K562 (cell line): ENCODE data around the gene GOLGA8N. TPM values are rescaled to one million over a fixed set of nuclear protein-coding genes. Genes with fewer than 3 reads are reported as not detected.

Experiments used
- ATAC-seq: fragments of 200-7000 bp; cut with Tn5 transposase; 3 replicates; pipeline ENCODE4 v1.9.1; 2020; ENCODE audit warnings: moderate library complexity
- BruUV-seq: library from RNA; stranded (reverse); fragments of 400-500 nt; replicated peaks from 2 replicates; lab custom pipeline; 2021; lab: Mats Ljungman, UMichigan
- CTCF ChIA-PET: fragments of 300-600 bp; formaldehyde crosslinking; extraction: SDS; loops from one replicate; lab custom pipeline; 2021; ENCODE audit warnings: low intra/inter-chr PET ratio; lab: Yijun Ruan, JAX
- POLR2A ChIA-PET: fragments of 300-600, 350-650 bp; sonication (Branson Sonifier 250); formaldehyde crosslinking; extraction: SDS; loops from one replicate; lab custom pipeline; 2021; ENCODE audit warnings: antibody characterized with exemption, inconsistent platforms; lab: Yijun Ruan, JAX
- DNase-seq, 4 experiments: peaks; one replicate each; pipeline versions ENCODE4 v3.0.0 to v3.0.0-alpha.2; 2011 to 2018; ENCODE audit warnings: low spot score in 3 of 4, mixed read lengths in 3 of 4; ENCODE audit errors: extremely low read depth in 1 of 4
- FAIRE-seq: peaks from 2 replicates; lab custom pipeline; 2011; peaks lifted over from hg19 to GRCh38; lab: Jason Lieb, UNC
- H2AFZ ChIP-seq: 2 replicates; pipeline ENCODE4 v1.6.0; 2011; ENCODE audit warnings: low read depth, low read length, control low read depth, inconsistent platforms
- H3K27ac ChIP-seq: fragments of 200-600 bp; 3 replicates; pipeline ENCODE4 v1.8.0; 2011; ENCODE audit warnings: low read depth, mild to moderate bottlenecking, control low read depth, inconsistent platforms, low read length, moderate library complexity, mixed read lengths; ENCODE audit errors: extremely low read depth
- H3K27me3 ChIP-seq, 2 experiments: fragments of 300-600 bp in 1 of 2; 2 replicates in 1 of 2; 3 replicates in 1 of 2; pipeline versions ENCODE4 v1.6.0 to v1.8.0; 2011; ENCODE audit warnings: inconsistent platforms in 2 of 2, low read length in 2 of 2, mild to moderate bottlenecking in 1 of 2, mixed read lengths in 1 of 2, moderate library complexity in 1 of 2; ENCODE audit not compliant: control insufficient read depth in 2 of 2, insufficient read depth in 2 of 2
- H3K36me3 ChIP-seq: fragments of 300-600 bp; 3 replicates; pipeline ENCODE4 v1.8.0; 2011; ENCODE audit warnings: mild to moderate bottlenecking, low read length, inconsistent platforms; ENCODE audit not compliant: control insufficient read depth, insufficient read depth
- H3K4me1 ChIP-seq, 2 experiments: fragments of 200-600 bp in 1 of 2; replicated peaks in 1 of 2; 2 replicates in 1 of 2; 3 replicates in 1 of 2; pipeline versions ENCODE4 v1.5.1 to v1.8.0; 2011; ENCODE audit warnings: inconsistent platforms in 2 of 2, low read length in 2 of 2, mild to moderate bottlenecking in 1 of 2, mixed read lengths in 1 of 2, moderate library complexity in 1 of 2; ENCODE audit not compliant: control insufficient read depth in 2 of 2, insufficient read depth in 2 of 2
- H3K4me2 ChIP-seq: 2 replicates; pipeline ENCODE4 v1.6.1; 2011; ENCODE audit warnings: low read length, control low read depth, inconsistent platforms, mixed read lengths; ENCODE audit not compliant: insufficient read depth
- H3K4me3 ChIP-seq: fragments of 200-600 bp; sonication (generic), shearing (Covaris generic); 2 replicates; pipeline ENCODE4 v1.5.1; 2016; ENCODE audit warnings: control low read depth, inconsistent platforms
- H3K79me2 ChIP-seq: fragments of 200-600 bp; 3 replicates; pipeline ENCODE4 v1.8.0; 2011; ENCODE audit warnings: low read length, inconsistent platforms; ENCODE audit not compliant: control insufficient read depth, insufficient read depth
- H3K9ac ChIP-seq, 2 experiments: 2 replicates each; pipeline versions ENCODE4 v1.6.0 to v1.6.1; 2011; ENCODE audit warnings: low read depth in 2 of 2, low read length in 2 of 2, control low read depth in 1 of 2, inconsistent platforms in 1 of 2, mild to moderate bottlenecking in 1 of 2, mixed read lengths in 1 of 2; ENCODE audit not compliant: insufficient read depth in 1 of 2
- H3K9me1 ChIP-seq: one replicate; pipeline ENCODE4 v1.6.0; 2011; ENCODE audit warnings: inconsistent platforms, mild to moderate bottlenecking, low read length, moderate library complexity; ENCODE audit not compliant: control insufficient read depth, insufficient read depth
- H3K9me3 ChIP-seq: replicated peaks from 2 replicates; pipeline ENCODE4 v1.5.1; 2011; ENCODE audit warnings: low read depth, low read length, inconsistent platforms; ENCODE audit not compliant: control insufficient read depth, insufficient read depth
- H4K20me1 ChIP-seq: replicated peaks from 2 replicates; pipeline ENCODE4 v1.6.1; 2011; ENCODE audit warnings: low read length, inconsistent platforms, mixed read lengths; ENCODE audit not compliant: control insufficient read depth, insufficient read depth
- CEBPG ChIP-seq, 3 experiments: fragments of 200-800 bp in 1 of 3; sonication (Bioruptor generic) in 1 of 3; sonication (generic) in 1 of 3; formaldehyde crosslinking in 1 of 3; IDR thresholded peaks in 2 of 3; conservative IDR thresholded peaks in 1 of 3; 2 replicates each; pipeline versions ENCODE4 v1.6.1 to v1.8.0; 2016 to 2022; ENCODE audit warnings: missing compliant biosample characterization in 2 of 3, missing genetic modification characterization in 2 of 3, mild to moderate bottlenecking in 1 of 3, missing genetic modification reagents in 1 of 3
- CGGBP1 ChIP-seq: fragments of 250-450 bp; sonication (Bioruptor Pico); IDR thresholded peaks from 2 replicates; pipeline ENCODE4 v1.9.0; 2021; ENCODE audit warnings: mild to moderate bottlenecking
- CTCF ChIP-seq, 3 experiments: IDR thresholded peaks in 2 of 3; conservative IDR thresholded peaks in 1 of 3; 2 replicates each; pipeline ENCODE4 v1.5.1; 2011 to 2012; ENCODE audit warnings: low read length in 3 of 3, mild to moderate bottlenecking in 3 of 3, control low read depth in 2 of 3, improper control_type of control experiment in 1 of 3, inconsistent platforms in 1 of 3, low read depth in 1 of 3, mixed read lengths in 1 of 3, moderate library complexity in 1 of 3; ENCODE audit not compliant: insufficient read depth in 2 of 3
- KLF16 ChIP-seq: IDR thresholded peaks from 2 replicates; pipeline ENCODE4 v1.6.1; 2016; ENCODE audit warnings: antibody characterized with exemption
- MECOM ChIP-seq: fragments of 250-450 bp; sonication (Bioruptor Pico); IDR thresholded peaks from 2 replicates; pipeline ENCODE4 v1.8.0; 2022; ENCODE audit warnings: inconsistent platforms
- PHF21A ChIP-seq: fragments of 450-650 bp; IDR thresholded peaks from 2 replicates; pipeline ENCODE4 v1.6.1; 2017; ENCODE audit warnings: low read depth, borderline replicate concordance
- POLR2AphosphoS2 ChIP-seq: IDR thresholded peaks from 2 replicates; pipeline ENCODE4 v1.6.1; 2012; ENCODE audit warnings: low read length, improper control_type of control experiment
- POLR2G ChIP-seq: fragments of 200-400 bp; formaldehyde crosslinking; IDR thresholded peaks from 2 replicates; pipeline ENCODE4 v1.6.1; 2017; ENCODE audit warnings: low read depth, mild to moderate bottlenecking, antibody characterized with exemption, low read length, moderate library complexity
- RAD21 ChIP-seq, 2 experiments: fragments of 250-450 bp in 1 of 2; fragments of 450-650 bp in 1 of 2; sonication (Bioruptor Pico) in 1 of 2; formaldehyde crosslinking in 1 of 2; IDR thresholded peaks in 1 of 2; conservative IDR thresholded peaks in 1 of 2; 2 replicates each; pipeline versions ENCODE4 v1.4.0 to v1.8.0; 2020 to 2022; ENCODE audit warnings: mild to moderate bottlenecking in 2 of 2, moderate library complexity in 1 of 2
- RB1 ChIP-seq: fragments of 450-650 bp; IDR thresholded peaks from 2 replicates; pipeline ENCODE4 v1.6.1; 2017; ENCODE audit warnings: low read depth, mild to moderate bottlenecking
- SMC3 ChIP-seq: conservative IDR thresholded peaks from 2 replicates; pipeline ENCODE4 v1.6.1; 2011; ENCODE audit warnings: low read depth, low read length, improper control_type of control experiment; ENCODE audit not compliant: insufficient read depth
- XRCC5 ChIP-seq: fragments of 200-400 bp; formaldehyde crosslinking; IDR thresholded peaks from 2 replicates; pipeline ENCODE4 v1.6.1; 2017; ENCODE audit warnings: low read depth, mild to moderate bottlenecking, low read length
- YY1 ChIP-seq, 3 experiments: IDR thresholded peaks; 2 replicates each; pipeline ENCODE4 v1.6.1; 2011; ENCODE audit warnings: low read length in 2 of 3, mild to moderate bottlenecking in 2 of 3, moderate library complexity in 2 of 3, borderline replicate concordance in 1 of 3, control low read depth in 1 of 3, low read depth in 1 of 3; ENCODE audit not compliant: insufficient read depth in 3 of 3, insufficient replicate concordance in 2 of 3, control insufficient read depth in 1 of 3, insufficient read length in 1 of 3; ENCODE audit errors: extremely low read depth in 1 of 3
- ZFP91 ChIP-seq: sonication (generic); formaldehyde crosslinking; IDR thresholded peaks from 2 replicates; pipeline ENCODE4 v1.8.0; 2022; ENCODE audit warnings: mild to moderate bottlenecking, missing genetic modification reagents
- WGBS: fragments of 100-300 bp; shearing (Covaris generic); methylation state at CpG from one replicate; pipeline ENCODE4 v1.1.6; 2016; ENCODE audit warnings: low coverage, mixed read lengths; ENCODE audit not compliant: insufficient coverage; ENCODE audit errors: missing lambda C conversion rate; 5-methylcytosine and 5-hydroxymethylcytosine counted together
- in situ Hi-C: fragments of 300-500 bp; cut with MboI; formaldehyde crosslinking; loops from 4 replicates; pipeline ENCODE4 v1.15.0; 2018; ENCODE audit warnings: inconsistent platforms, mixed read lengths
- intact Hi-C: fragments of 100-400 bp; cut with micrococcal nuclease; formaldehyde crosslinking; loops from 2 replicates; pipeline ENCODE4 v1.14.2; 2022
- polyA plus RNA-seq, 8 experiments: library from polyadenylated mRNA; depleted of rRNA in 4 of 8; stranded (reverse) in 5 of 8; unstranded in 3 of 8; fragments of >200 nt; fragmentation: Nextera tagmentation in 2 of 8; fragmentation: Illumina TruSeq in 1 of 8; extraction: Ambion mirVana in 2 of 8; extraction: Trizol in 1 of 8; gene quantifications; 2 replicates each; pipeline versions ENCODE4 v1.2.1 to v1.2.3, GENCODE V29; 2011 to 2014; ENCODE audit warnings: inconsistent platforms in 1 of 8, missing spikeins in 1 of 8
- total RNA-seq, 7 experiments: library from RNA; depleted of rRNA in 6 of 7; stranded (reverse); fragments of >200 nt in 6 of 7; fragmentation: Illumina TruSeq in 2 of 7; extraction: Trizol in 2 of 7; gene quantifications; 2 replicates each; pipeline versions ENCODE4 v1.2.1 to v1.2.3, GENCODE V29; 2011 to 2021; ENCODE audit warnings: low replicate concordance in 1 of 7

Gene GOLGA8N
- total and polyA plus RNA-seq, 9 of the 15 experiments (the other 6 are each of a cell fraction or from before 2014, with no cell fraction given), result 0.01 to 4.5 (median 0.24) TPM

- Histone ChIP-seq H2AFZ (no peak overlapping the region), H4K20me1 (0 out of 2 replicates have a peak, but pooled peaks cover 5% of the 10 kb centered on the region), H3K4me3 (no peak overlapping the region), H3K9me1 (no peaks in the 10 kb centered on the region), H3K36me3 (no peaks in the 10 kb centered on the region), H3K79me2 (no peaks in the 10 kb centered on the region), H3K27me3 (no peaks in the 10 kb centered on the region), H3K27ac (no peak overlapping the region), H3K4me2 (no peak overlapping the region), H3K4me1 (peaks cover 0 to 3% of the 10 kb centered on the region in 2 experiments; a peak in 1 of 5 replicates), H3K9ac (no peak overlapping the region), H3K9me3 (no peaks in the 10 kb centered on the region)
- peak; percentile 72 to 79 (median 76) for DNase-seq
- ATAC-seq, result peak; percentile 97
- intact Hi-C loops, result no loop called here
- TF ChIP-seq PHF21A, result 0 out of 2 replicates have a peak, but pooled peaks have one; percentile 14
- peak; percentile 33 to 73 for TF ChIP-seq RAD21 (CRISPR knock-in tag; conservative IDR thresholded peaks at IDR 0.05 in 1 of 2, IDR thresholded peaks at IDR 0.05 in 1 of 2)
- TF ChIP-seq XRCC5, result 0 out of 2 replicates have a peak, but pooled peaks have one; percentile 43
- TF ChIP-seq ZFP91 (CRISPR knock-in tag), result no peak
- peak in 1 of 3 experiments; percentile 39 for TF ChIP-seq YY1 (IDR thresholded peaks at IDR 0.05; ENCODE audit: borderline replicate concordance in 1 of 3, control insufficient read depth in 1 of 3, extremely low read depth in 1 of 3, insufficient read depth in 3 of 3, insufficient read length in 1 of 3, insufficient replicate concordance in 2 of 3, low read depth in 1 of 3, low read length in 2 of 3)
- peak; percentile 89 to 96 (median 91) for TF ChIP-seq CTCF (IDR thresholded peaks at IDR 0.05 in 2 of 3, conservative IDR thresholded peaks at IDR 0.05 in 1 of 3; ENCODE audit: insufficient read depth in 2 of 3, low read depth in 1 of 3, low read length in 3 of 3)
- no peak for TF ChIP-seq POLR2G
- TF ChIP-seq SMC3, result peak; percentile 75
- no peak for TF ChIP-seq POLR2AphosphoS2
- TF ChIP-seq KLF16, result 0 out of 2 replicates have a peak, but pooled peaks have one; percentile 23
- TF ChIP-seq MECOM (CRISPR knock-in tag), result no peak
- no peak for TF ChIP-seq CEBPG (CRISPR knock-in tag; IDR thresholded peaks at IDR 0.05)
- peak in 1 of 2 experiments; percentile 6; a peak in 1 of 4 replicates for TF ChIP-seq CEBPG (tag; conservative IDR thresholded peaks at IDR 0.05 in 1 of 2, IDR thresholded peaks at IDR 0.05 in 1 of 2)
- peak; percentile 56; the same call in 1 of the 2 replicates for TF ChIP-seq RB1
- no peak for TF ChIP-seq CGGBP1 (CRISPR knock-in tag)
- in situ Hi-C loops, result no loop called here
- 24% methylated on average over 5 of the region's 6 CpGs for WGBS
- peak; percentile 92 for FAIRE-seq
- ChIA-PET CTCF (interaction anchor here (0.7 to 1.5 kb wide), 4 partner anchors 11 to 1049 kb away, joined by 3 to 6 read pairs (median 3); no protein-coding TSS in a partner anchor), POLR2A (interaction anchor here (1.0 kb wide), 1 partner anchor 10 kb away, joined by 5 read pairs; the partner anchor contains the start of gene SCG5)
- BruUV-seq, result no TSS peak
These were observed 58.1 kb downstream of the GOLGA8N start for GRCh38 chr15:32651229-32651837.
